HG03159 (cell line): ENCODE data around the gene PLCXD1.
"Not testable (repeated sequence)": the region's sequence is repeated elsewhere in the genome, so short reads cannot be mapped to it uniquely, and the experiment has no call there.

Experiments used
- ATAC-seq: cut with Tn5 transposase; IDR thresholded peaks from one replicate; pipeline ENCODE4 v1.9.1; 2021; ENCODE audit warnings: mild to moderate bottlenecking, moderate library complexity; ENCODE audit not compliant: unreplicated experiment

The PLCXD1 gene, protein sequence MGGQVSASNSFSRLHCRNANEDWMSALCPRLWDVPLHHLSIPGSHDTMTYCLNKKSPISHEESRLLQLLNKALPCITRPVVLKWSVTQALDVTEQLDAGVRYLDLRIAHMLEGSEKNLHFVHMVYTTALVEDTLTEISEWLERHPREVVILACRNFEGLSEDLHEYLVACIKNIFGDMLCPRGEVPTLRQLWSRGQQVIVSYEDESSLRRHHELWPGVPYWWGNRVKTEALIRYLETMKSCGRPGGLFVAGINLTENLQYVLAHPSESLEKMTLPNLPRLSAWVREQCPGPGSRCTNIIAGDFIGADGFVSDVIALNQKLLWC

DNA sequence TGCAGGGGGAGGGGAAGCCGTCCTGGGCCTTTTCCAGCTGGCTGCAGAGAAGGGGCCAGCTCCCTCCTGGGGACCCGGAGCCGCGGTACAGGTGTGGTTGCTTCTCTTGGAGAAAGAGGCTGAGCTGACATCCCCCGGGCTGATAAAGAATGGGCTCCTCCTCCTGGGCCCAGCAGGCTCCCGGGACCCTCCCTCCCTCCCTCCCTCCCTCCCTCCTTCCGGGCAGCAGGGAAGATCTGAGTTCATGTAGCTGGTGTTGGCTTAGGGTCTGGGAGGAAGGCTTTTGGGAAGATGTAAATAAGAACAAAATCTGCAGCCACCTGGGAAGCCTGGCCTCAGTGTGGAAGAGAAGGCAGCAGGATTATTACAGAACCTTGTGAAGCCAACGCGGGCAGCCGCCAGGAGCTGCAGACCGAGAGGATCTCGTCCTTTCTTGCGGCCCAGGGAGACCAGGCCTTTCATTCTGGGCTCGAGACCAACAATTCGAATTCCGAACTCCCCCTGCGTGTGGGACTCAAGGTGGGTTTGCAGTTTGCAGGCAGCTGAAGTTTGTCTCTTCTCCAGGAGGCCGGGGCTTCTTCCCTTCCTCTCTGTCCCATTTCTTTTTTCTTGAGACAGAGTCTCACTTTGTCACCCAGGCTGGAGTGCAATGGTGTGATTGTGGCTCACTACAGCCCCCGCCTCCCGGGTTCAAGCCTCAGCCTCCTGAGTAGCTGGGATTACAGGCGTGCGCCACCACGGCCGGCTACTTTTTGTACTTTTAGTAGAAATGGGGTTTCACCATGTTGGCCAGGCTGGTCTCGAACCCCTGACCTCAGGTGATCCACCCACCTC lies at the start of gene PLCXD1:
TSS of gene PLCXD1 (plus strand) at position 216 of the 834 bp plus-strand sequence. CDS start 2,807 bp downstream, outside the sequence.
- ATAC-seq: no peak

DNA sequence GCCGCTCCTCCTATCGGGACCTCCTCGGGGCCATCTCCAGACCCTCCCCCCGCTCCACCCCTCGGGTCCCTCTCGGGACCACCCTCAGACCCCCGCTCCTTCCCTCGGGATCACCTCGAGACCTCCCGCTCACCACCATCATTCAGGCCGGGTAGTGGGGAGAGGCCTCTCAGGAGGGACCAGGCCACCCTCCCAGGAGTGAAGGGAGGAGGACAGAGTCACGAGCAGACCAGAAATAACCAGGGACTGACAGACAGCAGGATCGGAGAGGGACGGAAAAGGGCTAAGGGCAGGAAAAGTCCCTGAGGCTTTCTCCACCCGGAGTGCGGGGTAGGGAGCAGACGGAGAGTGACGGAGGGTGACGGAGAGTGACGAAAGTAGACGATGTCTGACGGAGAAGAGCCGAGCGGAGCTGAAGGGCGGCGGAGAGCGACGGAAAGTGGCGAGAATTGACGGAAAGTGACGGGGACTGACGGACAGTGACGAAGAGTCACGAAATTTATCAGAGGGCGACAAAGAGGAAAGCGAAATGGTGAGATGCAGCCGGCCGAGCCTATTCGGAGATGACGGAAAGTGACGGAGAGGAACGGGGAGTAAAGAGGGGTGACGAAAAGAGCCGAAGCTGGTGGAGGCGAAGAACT lies 49.4 kb upstream of the PLCXD1 start:
- peak; percentile 95 for ATAC-seq

DNA sequence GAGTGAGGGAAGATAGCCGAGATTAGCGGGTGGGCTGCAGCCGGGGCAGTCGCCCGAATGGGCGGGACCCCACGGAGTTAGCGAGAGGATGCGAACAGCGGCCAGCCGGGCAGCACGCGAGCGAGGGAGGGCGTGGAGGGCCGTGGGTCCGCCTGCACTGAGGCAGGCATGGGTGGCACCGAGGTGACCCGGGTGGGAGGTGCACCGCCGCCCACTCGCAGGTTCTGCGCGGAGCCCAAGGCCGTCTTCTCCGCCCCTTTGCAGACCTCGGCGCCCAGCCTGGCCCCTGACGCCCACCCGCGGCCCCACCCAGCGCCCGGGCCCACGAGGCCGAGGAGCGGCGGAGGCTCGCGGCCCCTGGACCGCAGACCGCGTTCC lies 48.9 kb upstream of the PLCXD1 start:
- not testable (repeated sequence) for ATAC-seq

DNA sequence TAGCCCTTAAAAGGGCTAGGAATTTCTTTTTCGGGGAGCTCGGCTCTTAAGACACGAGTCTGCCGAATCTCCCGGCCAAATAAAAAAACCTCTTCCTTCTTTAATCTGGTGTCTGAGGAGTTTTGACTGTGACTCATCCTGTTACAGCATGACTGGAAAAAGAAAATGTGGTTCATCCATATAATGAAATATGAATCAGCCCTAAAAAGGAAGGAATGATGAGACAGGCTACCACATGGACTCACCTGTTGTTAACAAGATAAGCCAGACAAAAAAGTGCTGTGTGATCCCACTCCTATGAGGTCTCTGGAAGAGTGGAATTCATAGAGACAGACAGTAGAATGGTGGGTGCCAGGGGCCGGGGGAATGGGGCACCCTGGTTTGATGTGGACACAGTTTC lies 45.0 kb upstream of the PLCXD1 start:
- not testable (repeated sequence) for ATAC-seq

DNA sequence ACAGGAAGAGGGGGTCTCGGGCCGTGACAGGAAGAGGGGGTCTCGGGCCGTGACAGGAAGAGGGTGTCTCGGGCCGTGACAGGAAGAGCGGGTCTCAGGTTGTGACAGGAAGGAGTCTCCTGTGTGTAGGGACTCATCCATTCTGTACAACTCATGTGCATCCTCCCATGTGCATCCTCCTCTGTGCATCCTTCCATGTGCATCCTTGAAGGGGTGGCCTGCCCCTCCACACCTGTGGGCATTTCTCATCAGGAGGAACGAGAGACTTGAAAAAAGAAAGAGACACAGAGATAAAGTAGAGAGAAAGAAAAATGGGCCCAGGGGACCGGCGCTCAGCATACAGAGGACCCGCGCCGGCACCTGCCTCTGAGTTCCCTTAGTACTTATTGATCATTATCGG lies 30.2 kb upstream of the PLCXD1 start:
- no peak for ATAC-seq

DNA sequence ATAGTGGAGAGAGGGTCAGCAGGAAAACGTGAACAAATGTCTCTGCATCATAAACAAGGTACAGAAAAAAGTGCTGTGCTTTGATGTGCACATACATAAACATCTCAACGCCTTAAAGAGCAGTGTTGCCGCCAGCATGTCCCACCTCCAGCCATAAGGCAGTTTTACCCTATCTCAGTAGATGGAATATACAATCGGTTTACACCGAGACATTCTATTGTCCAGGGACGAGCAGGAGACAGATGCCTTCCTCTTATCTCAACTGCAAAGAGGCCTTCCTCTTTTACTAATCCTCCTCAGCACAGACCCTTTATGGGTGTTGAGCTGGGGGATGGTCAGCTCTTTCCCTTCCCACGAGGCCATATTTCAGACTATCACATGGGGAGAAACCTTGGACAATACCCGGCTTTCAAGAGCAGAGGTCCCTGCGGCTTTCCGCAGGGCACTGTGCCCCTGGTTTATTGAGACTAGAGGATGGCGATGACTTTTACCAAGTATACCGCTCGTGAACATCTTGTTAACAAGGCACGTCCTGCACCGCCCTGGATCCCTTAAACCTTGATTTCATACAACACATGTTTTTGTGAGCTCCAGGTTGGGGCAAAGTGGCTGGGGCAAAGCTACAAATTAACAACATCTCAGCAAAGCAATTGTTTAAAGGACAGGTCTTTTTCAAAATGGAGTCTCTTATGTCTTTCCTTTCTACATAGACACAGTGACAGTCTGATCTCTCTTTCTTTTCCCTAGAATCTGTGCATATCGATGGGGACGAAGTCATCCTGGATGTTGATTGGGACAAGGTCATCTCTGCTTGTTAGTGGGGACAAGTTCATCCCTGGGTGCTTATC lies 29.6 kb upstream of the PLCXD1 start:
- not testable (repeated sequence) for ATAC-seq

DNA sequence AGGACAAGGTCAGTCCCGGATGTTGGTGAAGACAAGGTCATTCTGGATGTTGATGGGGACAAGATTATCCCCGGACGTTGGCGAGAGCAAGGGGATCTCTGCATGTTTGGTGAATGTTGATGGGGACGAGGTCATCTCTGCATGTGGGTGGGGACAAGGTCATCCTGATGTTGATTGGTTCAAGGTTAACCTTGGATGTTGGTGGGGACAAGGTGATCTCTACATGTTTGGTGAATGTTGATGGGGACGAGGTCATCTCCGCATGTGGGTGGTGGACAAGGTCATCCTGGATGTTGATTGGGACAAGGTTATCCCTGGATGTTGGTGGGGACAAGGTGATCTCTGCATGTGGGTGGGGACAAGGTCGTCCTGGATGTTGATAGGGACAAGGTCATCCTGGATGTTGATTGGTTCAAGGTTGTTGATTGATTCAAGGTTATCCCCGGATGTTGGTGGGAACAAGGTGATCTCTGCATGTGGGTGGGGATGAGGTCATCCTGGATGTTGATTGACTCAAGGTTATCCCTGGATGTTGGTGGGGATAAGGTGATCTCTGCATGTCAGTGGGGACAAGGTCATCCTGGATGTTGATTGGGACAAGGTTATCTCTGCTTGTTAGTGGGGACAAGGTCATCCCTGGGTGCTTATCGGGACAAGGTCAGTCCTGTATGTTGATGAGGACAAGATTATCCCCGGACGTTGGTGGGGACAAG lies 28.8 kb upstream of the PLCXD1 start:
- ATAC-seq: no peak

DNA sequence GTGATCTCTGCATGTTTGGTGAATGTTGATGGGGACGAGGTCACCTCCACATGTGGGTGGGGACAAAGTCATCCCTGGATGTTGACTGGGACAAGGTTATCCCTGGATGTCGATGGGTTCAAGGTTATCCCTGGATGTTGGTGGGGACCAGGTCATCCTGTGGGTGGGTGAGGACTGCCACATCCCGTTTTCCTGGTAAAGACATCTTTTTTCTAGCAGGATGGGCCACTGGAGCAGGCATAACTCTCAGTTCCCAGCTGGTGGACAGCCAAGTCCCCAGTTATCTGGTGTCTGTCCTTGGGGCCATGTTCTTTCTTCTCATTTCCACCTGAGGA lies 28.3 kb upstream of the PLCXD1 start:
- no peak for ATAC-seq

DNA sequence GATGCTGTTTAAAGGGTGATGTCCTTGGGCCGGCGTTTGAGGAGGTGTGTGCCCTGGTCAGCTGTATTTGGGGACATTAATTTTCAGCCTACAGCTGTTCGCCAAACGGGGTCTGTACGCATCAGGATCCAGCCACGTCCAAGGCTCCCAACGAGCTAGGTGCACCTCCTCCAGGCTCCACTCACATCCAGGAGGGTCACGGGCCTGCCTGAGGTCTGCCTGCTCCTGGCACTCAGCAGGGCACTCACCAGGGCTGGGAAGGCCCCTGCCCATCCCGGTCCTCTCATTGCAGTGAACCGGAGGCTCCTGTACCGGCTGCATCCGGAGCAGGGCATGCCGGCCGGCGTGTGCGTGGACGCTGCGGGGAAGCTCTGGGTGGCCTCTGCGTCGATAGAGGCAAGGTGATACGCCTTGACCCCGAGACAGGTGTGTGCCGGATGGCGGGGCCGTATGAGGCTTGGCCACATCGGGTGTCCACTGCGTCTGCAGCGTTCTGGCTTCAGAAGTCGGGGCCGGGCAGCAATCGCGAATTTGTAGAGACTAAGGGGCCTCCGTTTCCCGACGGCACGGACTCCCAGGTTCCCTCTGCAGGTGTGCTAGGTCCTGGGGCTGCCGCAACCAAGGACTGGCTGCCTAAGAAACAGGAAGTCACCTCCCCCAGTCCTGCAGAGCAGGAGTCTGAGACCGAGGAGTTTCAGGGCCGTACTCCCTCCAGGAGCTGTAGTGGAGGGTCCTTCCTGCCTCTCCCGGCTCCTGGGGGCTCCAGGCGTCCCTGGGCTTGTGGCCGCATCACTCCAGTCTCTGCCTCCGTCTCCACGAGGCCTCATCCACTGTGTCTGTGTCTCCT lies 27.5 kb upstream of the PLCXD1 start:
- no peak for ATAC-seq

DNA sequence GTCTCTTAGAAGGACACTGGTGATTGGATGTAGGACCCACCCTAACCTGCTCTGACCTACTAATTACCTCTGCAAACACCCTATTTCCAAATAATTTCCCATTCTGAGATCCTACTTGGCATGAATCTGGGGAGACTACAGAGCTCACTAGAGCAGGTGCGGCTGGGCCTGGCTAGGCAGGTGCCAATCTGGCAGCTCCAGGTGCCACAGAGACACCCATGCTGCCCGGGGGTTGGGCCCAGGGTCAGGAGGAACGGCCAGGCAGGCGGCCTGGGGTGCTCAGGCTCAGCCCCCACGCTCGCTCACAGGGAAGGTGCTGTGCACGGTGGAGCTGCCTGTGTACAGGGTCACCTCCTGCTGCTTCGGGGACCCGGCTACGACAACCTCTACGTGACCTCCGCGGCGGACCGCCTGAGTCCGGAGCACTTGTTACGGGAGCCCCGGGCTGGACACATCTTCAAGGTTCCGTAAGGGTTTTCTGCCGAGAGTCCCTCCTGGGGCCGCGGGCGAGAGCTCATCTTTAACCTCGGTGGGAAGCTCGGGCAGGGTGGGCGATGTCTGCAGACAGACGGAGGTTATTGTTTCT lies 26.5 kb upstream of the PLCXD1 start:
- ATAC-seq: no peak

DNA sequence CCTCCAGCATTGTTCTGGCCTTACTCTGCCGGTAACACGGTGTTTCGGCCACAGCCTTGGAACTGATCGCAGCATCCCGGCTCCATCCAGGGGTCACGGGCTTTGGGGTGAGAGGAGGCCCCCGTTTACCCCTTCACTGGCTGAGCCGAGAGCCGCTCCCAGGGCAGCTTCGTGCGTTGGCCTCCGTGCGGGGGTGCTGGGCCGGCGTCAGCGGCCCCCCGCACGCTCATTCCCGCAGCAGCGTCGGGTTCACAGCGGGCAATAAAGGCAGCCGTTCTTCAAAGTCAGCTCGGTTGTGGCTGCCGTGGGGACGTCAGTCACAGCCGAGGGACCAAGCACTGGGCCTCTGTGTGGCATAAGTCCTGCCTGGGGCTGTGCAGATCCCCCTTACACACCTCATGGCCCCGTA lies 25.3 kb upstream of the PLCXD1 start:
- no peak for ATAC-seq

DNA sequence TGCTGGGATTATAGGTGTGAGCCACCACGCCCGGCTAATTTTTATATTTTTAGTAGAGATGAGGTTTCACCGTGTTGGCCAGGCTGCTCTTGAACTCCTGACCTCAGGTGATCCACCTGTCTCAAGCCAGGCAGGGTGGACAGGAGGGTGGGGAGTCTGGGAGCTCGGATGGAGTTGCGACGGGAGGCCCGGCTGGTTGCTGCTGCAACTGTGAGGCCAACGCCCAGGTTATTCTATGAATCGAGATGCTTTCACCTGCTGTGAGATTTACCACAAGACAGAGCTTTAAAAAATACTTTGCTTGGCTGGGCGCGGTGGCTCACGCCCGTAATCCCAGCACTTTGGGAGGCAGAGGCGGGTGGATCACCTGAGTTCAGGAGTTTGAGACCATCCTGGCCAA lies 24.1 kb upstream of the PLCXD1 start:
- not testable (repeated sequence) for ATAC-seq

DNA sequence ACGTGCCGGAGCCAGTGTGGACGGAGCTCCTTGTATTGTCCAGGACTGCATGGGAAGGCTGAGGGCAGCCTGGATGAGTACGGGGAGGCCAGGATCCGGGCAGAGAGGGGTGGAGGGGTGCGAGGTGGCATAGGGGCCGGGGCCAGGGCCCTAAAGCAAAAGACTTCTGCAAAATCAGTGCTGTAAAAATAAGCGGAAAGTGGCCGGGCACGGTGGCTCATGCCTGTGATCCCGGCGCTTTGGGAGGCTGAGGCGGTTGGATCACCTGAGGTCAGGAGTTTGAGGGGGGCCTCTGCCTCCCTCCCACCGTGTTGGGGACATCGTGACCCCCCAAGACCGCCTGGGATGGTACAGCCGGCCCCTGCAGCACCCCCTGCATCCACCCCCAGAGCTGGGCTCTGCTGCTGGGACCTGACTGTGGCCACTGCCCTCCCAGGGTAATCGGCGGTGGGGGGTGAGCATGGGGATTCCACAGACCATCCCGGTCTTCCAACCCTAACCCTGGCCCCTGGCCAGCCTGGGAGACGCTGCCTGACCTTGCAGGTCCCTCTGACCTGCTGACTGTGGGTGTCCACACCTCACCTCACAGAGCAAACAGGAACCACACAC lies 23.4 kb upstream of the PLCXD1 start:
- ATAC-seq: no peak

DNA sequence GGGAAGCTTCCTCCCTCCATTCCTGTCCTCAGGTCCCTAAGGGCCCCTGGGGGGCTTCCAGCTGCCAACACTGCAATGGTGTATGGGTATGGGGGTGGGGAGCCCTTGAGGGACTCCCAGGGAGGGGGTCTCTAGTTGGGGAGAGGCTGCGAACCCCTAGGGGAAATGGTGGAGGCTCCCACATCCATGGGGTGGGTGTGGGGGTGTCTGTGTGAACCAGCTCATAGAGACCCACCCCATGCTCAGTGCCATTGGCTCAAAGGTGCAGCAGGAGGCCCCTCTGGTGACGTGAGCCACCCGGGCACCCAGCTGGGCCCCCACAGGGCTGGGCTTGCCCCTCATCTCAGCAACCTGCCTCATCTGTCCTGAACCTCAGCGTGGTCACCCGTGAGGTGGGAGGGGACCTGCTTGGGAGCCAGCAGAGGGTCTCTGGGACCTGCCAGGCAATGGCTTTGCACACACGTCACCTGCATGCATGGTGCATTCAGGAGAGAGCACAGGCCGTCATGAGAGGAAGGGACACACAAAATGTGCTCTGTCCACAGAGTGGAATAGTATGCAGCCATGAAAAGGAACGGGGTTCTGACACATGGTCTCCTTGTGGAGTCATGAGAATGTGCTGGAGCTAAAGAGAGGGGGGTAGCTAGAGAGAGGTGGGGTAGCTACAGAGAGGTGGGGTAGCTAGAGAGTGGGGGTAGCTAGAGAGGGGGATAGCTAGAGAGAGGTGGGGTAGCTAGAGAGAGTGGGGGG lies 22.7 kb upstream of the PLCXD1 start:
- no peak for ATAC-seq

DNA sequence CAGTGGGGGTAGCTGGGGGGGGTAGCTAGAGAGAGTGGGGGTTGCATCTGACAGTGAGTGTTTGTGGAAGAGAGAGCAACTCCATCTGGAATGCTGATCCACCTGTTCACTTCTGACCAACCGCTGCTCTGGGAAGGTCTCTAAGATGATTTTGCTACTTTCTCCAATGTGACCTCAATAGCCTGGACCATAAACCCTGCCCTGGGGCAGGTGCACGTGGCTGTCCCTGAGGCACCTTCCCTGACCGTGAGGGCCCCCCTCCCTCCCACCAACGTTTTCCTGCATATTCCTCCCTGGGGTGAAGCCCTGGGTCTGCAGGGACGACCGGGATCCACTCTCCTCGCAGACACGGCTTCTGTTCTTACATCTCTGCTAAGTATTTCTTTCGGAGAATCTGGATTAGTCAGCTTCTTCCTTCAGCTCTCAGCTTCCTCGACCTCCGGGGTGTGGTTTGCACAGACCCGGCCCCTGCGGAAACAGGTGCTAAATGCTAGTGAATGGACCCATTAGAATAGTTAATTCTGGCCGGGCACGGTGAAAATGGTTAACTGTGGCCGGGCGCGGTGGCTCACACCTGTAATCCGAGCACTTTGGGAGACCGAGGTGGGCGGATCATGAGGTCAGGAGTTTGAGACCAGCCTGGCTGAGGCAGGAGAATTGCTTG lies 21.4 kb upstream of the PLCXD1 start:
- ATAC-seq: no peak

DNA sequence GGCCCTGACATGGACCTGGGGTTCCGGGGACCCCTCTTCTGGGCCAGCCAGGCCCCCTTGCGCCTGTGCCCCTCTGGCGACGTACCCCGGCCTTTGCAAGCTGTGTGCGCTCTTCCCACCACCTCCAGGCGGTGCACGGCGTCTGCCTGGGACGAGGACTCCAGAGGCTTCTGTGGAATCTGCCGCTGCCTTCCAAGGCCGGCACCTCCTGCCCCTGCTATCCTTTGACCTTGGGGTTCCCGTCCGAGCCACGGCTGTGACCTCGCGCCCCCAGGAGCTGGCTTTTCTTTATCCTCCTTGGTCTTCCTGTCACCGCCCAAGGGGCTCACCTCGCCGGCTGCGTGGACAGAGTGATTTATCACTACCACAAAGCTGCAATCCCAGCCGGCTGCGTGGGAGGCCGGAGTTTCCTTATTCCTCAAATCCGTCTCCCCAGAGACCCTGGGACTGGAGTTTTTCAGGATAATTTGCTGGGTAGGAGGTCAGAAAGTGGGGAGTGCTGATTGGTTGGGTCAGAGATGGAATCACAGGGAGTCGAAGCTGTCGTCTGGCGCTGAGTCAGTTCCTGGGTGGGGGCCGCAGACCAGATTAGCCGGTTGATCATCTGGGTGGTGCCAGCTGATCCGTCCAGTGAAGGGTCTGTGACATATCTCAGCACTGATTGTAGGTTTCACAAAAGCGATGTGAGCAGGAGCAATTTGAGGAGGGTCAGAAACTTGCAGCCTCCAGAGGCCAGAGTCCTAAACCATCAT lies 19.8 kb upstream of the PLCXD1 start:
- no peak for ATAC-seq

DNA sequence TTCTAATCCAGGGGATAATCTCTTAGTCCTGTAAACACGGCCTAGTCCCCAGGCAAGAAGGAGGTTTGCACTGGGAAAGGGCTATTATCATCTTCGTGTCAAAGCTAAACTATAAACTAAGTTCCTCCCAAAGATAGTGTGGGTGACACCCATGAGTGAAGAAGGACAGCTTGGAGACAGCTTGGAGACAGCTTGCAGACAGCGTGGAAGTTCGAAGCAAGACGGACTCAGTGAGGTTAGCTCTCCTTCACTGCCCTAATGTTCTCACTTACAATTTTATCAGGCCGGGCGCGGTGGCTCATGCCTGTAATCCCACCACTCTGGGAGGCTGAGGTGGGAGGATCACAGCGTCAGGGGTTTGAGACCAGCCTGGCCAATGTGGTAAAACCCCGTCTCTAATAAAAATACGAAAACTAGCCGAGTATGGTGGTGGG lies 19.2 kb upstream of the PLCXD1 start:
- ATAC-seq: no peak
